H9 (cell line): Measurements from ENCODE around the gene SLC25A42. TPM values are rescaled to one million over a fixed set of nuclear protein-coding genes. Genes with fewer than 3 reads are reported as not detected.

Experiments
- DNase-seq: peaks from one replicate; pipeline ENCODE4 v3.0.0-alpha.2; 2017
- H2AFZ ChIP-seq: one replicate; pipeline ENCODE4 v1.6.1; 2013; ENCODE audit warnings: mild to moderate bottlenecking, low read length, control low read depth, moderate library complexity
- H2AK5ac ChIP-seq: 2 replicates; pipeline ENCODE4 v1.6.1; 2013; ENCODE audit warnings: low read length, control low read depth, mixed read lengths; ENCODE audit not compliant: insufficient read length
- H2BK120ac ChIP-seq: one replicate; pipeline ENCODE4 v1.6.1; 2013; ENCODE audit warnings: low read depth, mild to moderate bottlenecking, low read length, control low read depth, inconsistent platforms; ENCODE audit not compliant: poor library complexity, severe bottlenecking
- H2BK12ac ChIP-seq: 2 replicates; pipeline ENCODE4 v1.6.1; 2013; ENCODE audit warnings: low read length, control low read depth, mixed read lengths, low read depth; ENCODE audit not compliant: insufficient read length
- H2BK15ac ChIP-seq: 2 replicates; pipeline ENCODE4 v1.6.1; 2013; ENCODE audit warnings: low read depth, low read length, control low read depth
- H2BK20ac ChIP-seq: one replicate; pipeline ENCODE4 v1.6.1; 2013; ENCODE audit warnings: low read depth, mild to moderate bottlenecking, low read length, control low read depth, inconsistent platforms; ENCODE audit not compliant: poor library complexity, severe bottlenecking
- H2BK5ac ChIP-seq: 2 replicates; pipeline ENCODE4 v1.6.1; 2013; ENCODE audit warnings: low read length, control low read depth, mixed read lengths; ENCODE audit not compliant: insufficient read length
- H3K14ac ChIP-seq: 2 replicates; pipeline ENCODE4 v1.6.1; 2013; ENCODE audit warnings: low read length, control low read depth; ENCODE audit not compliant: insufficient read depth
- H3K18ac ChIP-seq: 2 replicates; pipeline ENCODE4 v1.6.1; 2013; ENCODE audit warnings: low read depth, mild to moderate bottlenecking, mixed read lengths, low read length, control low read depth; ENCODE audit not compliant: insufficient read length
- H3K23ac ChIP-seq: 2 replicates; pipeline ENCODE4 v1.6.1; 2013; ENCODE audit warnings: low read length, control low read depth, mixed read lengths, low read depth; ENCODE audit not compliant: insufficient read length
- H3K23me2 ChIP-seq: 2 replicates; pipeline ENCODE4 v1.6.1; 2013; ENCODE audit warnings: low read depth, mild to moderate bottlenecking, mixed read lengths, low read length, control low read depth; ENCODE audit not compliant: insufficient read length, poor library complexity, severe bottlenecking
- H3K27ac ChIP-seq: 2 replicates; pipeline ENCODE4 v1.5.1; 2013; ENCODE audit warnings: low read length, control low read depth, mixed read lengths, low read depth; ENCODE audit not compliant: insufficient read length
- H3K27me3 ChIP-seq: 2 replicates; pipeline ENCODE4 v1.6.1; 2013; ENCODE audit warnings: low read length, control low read depth, inconsistent platforms; ENCODE audit not compliant: insufficient read depth
- H3K4ac ChIP-seq: 2 replicates; pipeline ENCODE4 v1.6.1; 2013; ENCODE audit warnings: low read depth, mild to moderate bottlenecking, control low read depth, inconsistent platforms, low read length, moderate library complexity
- H3K4me1 ChIP-seq: 2 replicates; pipeline ENCODE4 v1.6.1; 2013; ENCODE audit warnings: low read length, control low read depth, inconsistent platforms; ENCODE audit not compliant: insufficient read depth
- H3K4me2 ChIP-seq: 2 replicates; pipeline ENCODE4 v1.6.1; 2013; ENCODE audit warnings: low read length, control low read depth, mixed read lengths; ENCODE audit not compliant: insufficient read length, insufficient read depth
- H3K56ac ChIP-seq: 2 replicates; pipeline ENCODE4 v1.6.1; 2013; ENCODE audit warnings: low read depth, mild to moderate bottlenecking, mixed read lengths, low read length, control low read depth; ENCODE audit not compliant: insufficient read length
- H3K79me1 ChIP-seq: 2 replicates; pipeline ENCODE4 v1.6.1; 2013; ENCODE audit warnings: low read depth, mild to moderate bottlenecking, moderate library complexity, low read length, control low read depth, inconsistent platforms; ENCODE audit not compliant: insufficient read depth, poor library complexity, severe bottlenecking
- H3K79me2 ChIP-seq: 2 replicates; pipeline ENCODE4 v1.6.1; 2013; ENCODE audit warnings: low read length, control low read depth, inconsistent platforms; ENCODE audit not compliant: insufficient read depth
- H3K9ac ChIP-seq: 2 replicates; pipeline ENCODE4 v1.6.1; 2013; ENCODE audit warnings: low read length, control low read depth, mixed read lengths; ENCODE audit not compliant: insufficient read length; ENCODE audit errors: extremely low read depth
- H3K9me3 ChIP-seq: one replicate; pipeline ENCODE4 v1.6.1; 2013; ENCODE audit warnings: low read depth, low read length, inconsistent platforms; ENCODE audit not compliant: control insufficient read depth
- H3T11ph ChIP-seq: one replicate; pipeline ENCODE4 v1.6.1; 2013; ENCODE audit warnings: mild to moderate bottlenecking, low read length, control low read depth, inconsistent platforms
- H4K20me1 ChIP-seq: one replicate; pipeline ENCODE4 v1.6.1; 2013; ENCODE audit not compliant: control insufficient read depth, insufficient read length, insufficient read depth
- H4K5ac ChIP-seq: 2 replicates; pipeline ENCODE4 v1.6.1; 2013; ENCODE audit warnings: low read depth, mild to moderate bottlenecking, mixed read lengths, low read length, control low read depth; ENCODE audit not compliant: insufficient read length
- H4K8ac ChIP-seq: replicated peaks from 2 replicates; pipeline ENCODE4 v1.6.1; 2013; ENCODE audit warnings: low read length, control low read depth, mixed read lengths, low read depth; ENCODE audit not compliant: insufficient read length
- H4K91ac ChIP-seq: 2 replicates; pipeline ENCODE4 v1.6.1; 2013; ENCODE audit warnings: low read depth, mild to moderate bottlenecking, moderate library complexity, mixed read lengths, low read length, control low read depth; ENCODE audit not compliant: insufficient read length
- H3K27ac Mint-ChIP-seq, 3 experiments: 2 replicates in 2 of 3; 3 replicates in 1 of 3; pipeline ENCODE4 v1.8.0; 2020 to 2021; ENCODE audit warnings: mixed read lengths in 3 of 3, mild to moderate bottlenecking in 1 of 3, moderate library complexity in 1 of 3
- H3K27me3 Mint-ChIP-seq: 2 replicates; pipeline ENCODE4 v1.8.0; 2021; ENCODE audit warnings: low read depth, mild to moderate bottlenecking, moderate library complexity, mixed read lengths
- H3K36me3 Mint-ChIP-seq, 3 experiments: 2 replicates in 2 of 3; 3 replicates in 1 of 3; pipeline ENCODE4 v1.8.0; 2020 to 2021; ENCODE audit warnings: low read depth in 3 of 3, mixed read lengths in 3 of 3; ENCODE audit not compliant: insufficient read depth in 1 of 3
- H3K4me1 Mint-ChIP-seq, 2 experiments: 2 replicates each; pipeline ENCODE4 v1.8.0; 2020; ENCODE audit warnings: mixed read lengths in 2 of 2
- H3K4me3 Mint-ChIP-seq, 2 experiments: 2 replicates in 1 of 2; 3 replicates in 1 of 2; pipeline ENCODE4 v1.8.0; 2020 to 2021; ENCODE audit warnings: mild to moderate bottlenecking in 2 of 2, mixed read lengths in 2 of 2, moderate library complexity in 1 of 2
- H3K9me3 Mint-ChIP-seq, 2 experiments: 2 replicates in 1 of 2; 3 replicates in 1 of 2; pipeline ENCODE4 v1.8.0; 2020; ENCODE audit warnings: mild to moderate bottlenecking in 2 of 2, mixed read lengths in 2 of 2, moderate library complexity in 1 of 2
- WGBS: extraction: QIAGEN DNeasy Blood & Tissue Kit; methylation state at CpG from one replicate; pipeline ENCODE4 v1.1.7; 2013; ENCODE audit warnings: missing lambda C conversion rate, low lambda C conversion rate, mixed read lengths; ENCODE audit not compliant: insufficient read length; ENCODE audit errors: extremely low coverage; 5-methylcytosine and 5-hydroxymethylcytosine counted together
- total RNA-seq: library from RNA; stranded (reverse); gene quantifications from 2 replicates; pipeline ENCODE4 v1.2.1, GENCODE V29; 2021
- TF ChIP-seq, protein P1 (sequence below): fragments of 200-600 bp; sonication (generic); conservative IDR thresholded peaks from 3 replicates; pipeline ENCODE4 v1.8.0; 2021; ENCODE audit warnings: antibody characterized with exemption, mild to moderate bottlenecking

SLC25A42 gene
- total RNA-seq, 1 experiment from 2014 or later = 3.6 TPM

DNA sequence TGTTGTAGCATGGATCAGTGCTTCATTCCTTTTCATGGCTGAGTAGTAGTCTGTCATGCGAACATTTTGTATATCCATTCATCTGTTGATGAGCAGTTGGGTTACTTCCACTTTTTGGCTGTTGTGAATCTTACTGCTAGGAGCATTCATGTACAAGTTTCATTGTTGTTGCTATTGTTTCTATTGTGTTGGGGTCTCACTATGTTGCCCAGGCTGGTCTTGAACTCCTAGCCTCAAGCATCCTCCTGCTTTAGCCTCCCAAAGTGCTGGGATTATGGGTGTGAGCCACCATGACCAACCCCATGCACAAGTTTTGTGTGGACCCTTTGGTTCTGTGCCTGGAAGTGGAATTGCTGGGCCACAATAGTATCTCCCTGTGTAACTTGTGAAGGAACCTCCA is 15.8 kb downstream of the SLC25A42 start:
- DNase-seq = no peak
- Mint-ChIP-seq H3K4me3 (no peak overlapping the region), H3K9me3 (no peaks in the 10 kb centered on the region), H3K27ac (no peak overlapping the region), H3K4me1 (peaks cover 3% of the 10 kb centered on the region in 2 experiments; a peak in 2 of 4 replicates), H3K27me3 (peaks cover 73% of the 10 kb centered on the region), H3K36me3 (no peaks in the 10 kb centered on the region; a peak in 1 of 7 replicates)
- Histone ChIP-seq H2BK120ac (no peak overlapping the region), H2BK20ac (no peak overlapping the region), H3K4ac (no peak overlapping the region), H3K4me2 (no peak overlapping the region), H3K23ac (no peak overlapping the region), H3K14ac (no peak overlapping the region), H3K79me2 (no peaks in the 10 kb centered on the region), H3K27me3 (no peaks in the 10 kb centered on the region; the same call in 1 of the 2 replicates), H3K56ac (no peak overlapping the region), H4K20me1 (no peaks in the 10 kb centered on the region), H2BK5ac (no peak overlapping the region), H3K79me1 (no peaks in the 10 kb centered on the region), H2AFZ (no peak overlapping the region), H3K9ac (no peak overlapping the region), H2AK5ac (no peak overlapping the region), H3T11ph (no peak overlapping the region), H4K91ac (no peak overlapping the region), H4K8ac (no peak overlapping the region), H3K27ac (no peak overlapping the region), H3K9me3 (no peaks in the 10 kb centered on the region), H3K23me2 (no peaks in the 10 kb centered on the region), H3K4me1 (no peaks in the 10 kb centered on the region), H2BK12ac (no peak overlapping the region), H3K18ac (no peak overlapping the region), H2BK15ac (no peak overlapping the region), H4K5ac (no peak overlapping the region)
- TF ChIP-seq, protein P1, sequence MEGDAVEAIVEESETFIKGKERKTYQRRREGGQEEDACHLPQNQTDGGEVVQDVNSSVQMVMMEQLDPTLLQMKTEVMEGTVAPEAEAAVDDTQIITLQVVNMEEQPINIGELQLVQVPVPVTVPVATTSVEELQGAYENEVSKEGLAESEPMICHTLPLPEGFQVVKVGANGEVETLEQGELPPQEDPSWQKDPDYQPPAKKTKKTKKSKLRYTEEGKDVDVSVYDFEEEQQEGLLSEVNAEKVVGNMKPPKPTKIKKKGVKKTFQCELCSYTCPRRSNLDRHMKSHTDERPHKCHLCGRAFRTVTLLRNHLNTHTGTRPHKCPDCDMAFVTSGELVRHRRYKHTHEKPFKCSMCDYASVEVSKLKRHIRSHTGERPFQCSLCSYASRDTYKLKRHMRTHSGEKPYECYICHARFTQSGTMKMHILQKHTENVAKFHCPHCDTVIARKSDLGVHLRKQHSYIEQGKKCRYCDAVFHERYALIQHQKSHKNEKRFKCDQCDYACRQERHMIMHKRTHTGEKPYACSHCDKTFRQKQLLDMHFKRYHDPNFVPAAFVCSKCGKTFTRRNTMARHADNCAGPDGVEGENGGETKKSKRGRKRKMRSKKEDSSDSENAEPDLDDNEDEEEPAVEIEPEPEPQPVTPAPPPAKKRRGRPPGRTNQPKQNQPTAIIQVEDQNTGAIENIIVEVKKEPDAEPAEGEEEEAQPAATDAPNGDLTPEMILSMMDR = no peak
- no CpG with 5 or more reads among the region's 1 CpG for WGBS
